ENCODE measurements around the gene TGFBR2.

The TGFBR2 gene

DNA sequence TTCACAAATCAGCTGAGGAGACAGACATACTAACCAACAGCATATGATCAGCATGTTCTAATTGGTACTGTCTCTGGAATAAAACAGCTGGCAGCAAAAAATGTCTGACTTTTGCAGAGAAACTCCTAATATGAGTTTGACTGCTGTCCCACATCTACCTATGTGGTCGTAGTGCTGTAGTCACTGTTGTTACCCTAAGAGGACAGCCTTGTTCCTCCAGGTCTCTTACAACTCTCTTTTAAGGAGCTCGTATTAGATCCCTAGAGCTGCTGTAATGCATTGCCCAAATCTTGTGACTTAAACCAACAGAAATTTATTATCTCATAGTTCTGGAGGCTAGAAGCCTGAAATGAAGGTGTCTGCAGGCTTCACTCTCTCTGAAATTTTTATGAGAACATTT lies 92.1 kb downstream of the TGFBR2 start:
- H3K4me3 ChIP-seq (ENCODE audit: low read length): no peak overlapping the region
- no peaks in the 10 kb centered on the region for H3K27me3 ChIP-seq (ENCODE audit: insufficient read depth, low read length)
- H3K36me3 ChIP-seq (ENCODE audit: insufficient read depth, low read length): no peaks in the 10 kb centered on the region
- peaks cover 2% of the 10 kb centered on the region for H3K9me3 ChIP-seq (ENCODE audit: low read length)
- H3K4me1 ChIP-seq (ENCODE audit: insufficient read depth, low read length): no peaks in the 10 kb centered on the region
- no peak overlapping the region for H2AFZ ChIP-seq (ENCODE audit: low read depth, low read length)

DNA sequence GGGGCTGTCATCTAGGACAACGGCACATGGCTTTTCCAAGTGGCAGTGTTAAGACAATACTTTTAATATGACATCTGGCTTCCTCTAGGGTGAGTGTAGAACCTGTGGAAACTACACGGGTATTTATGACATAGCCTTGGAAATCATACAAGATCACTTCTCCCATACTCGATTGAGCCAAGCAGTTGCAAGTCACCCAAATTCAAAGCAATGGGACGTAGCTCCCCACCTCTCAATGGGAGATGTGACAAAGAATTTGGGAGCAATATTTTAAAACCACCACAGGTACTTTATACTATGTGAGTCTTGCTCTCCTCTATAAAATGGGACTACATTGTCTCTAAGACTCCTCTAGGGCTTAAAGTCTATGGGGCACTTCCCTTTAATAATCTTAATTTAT lies 93.5 kb downstream of the TGFBR2 start:
- H3K36me3 ChIP-seq (ENCODE audit: insufficient read depth, low read length): no peaks in the 10 kb centered on the region
- peaks cover 2% of the 10 kb centered on the region for H3K9me3 ChIP-seq (ENCODE audit: low read length)
- H3K4me1 ChIP-seq (ENCODE audit: insufficient read depth, low read length): no peaks in the 10 kb centered on the region
- H2AFZ ChIP-seq (ENCODE audit: low read depth, low read length): no peak overlapping the region
- no peaks in the 10 kb centered on the region for H3K27me3 ChIP-seq (ENCODE audit: insufficient read depth, low read length)
- no peak overlapping the region for H3K4me3 ChIP-seq (ENCODE audit: low read length)

DNA sequence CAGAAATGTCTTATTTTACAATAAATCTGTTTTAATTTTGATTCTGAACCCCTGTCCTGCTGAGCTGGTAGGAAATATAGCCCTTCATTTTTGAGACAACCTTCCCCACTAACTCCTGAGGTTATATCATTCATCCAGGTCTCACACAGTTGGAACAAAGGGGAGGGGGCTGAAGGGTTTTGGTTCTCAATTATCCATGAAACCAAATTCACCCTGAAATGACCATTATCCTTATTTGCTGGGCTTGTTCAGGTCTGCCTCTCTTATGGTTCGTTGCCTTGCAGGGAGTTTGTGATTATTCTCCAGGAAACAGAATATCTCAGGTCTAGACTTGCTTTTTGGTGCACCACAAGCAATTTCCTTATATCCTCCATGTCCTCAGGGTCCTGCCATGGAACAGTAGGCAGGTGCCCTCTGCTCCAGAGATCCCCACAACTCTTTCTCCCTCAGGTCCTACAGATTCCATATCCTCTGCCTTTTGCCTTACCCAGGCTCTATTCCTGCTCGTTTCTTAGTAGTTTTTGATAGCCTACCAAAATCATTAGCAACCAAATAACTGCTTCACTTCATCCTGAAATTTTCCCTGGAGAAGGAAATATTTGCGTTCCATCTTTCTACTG lies 94.4 kb downstream of the TGFBR2 start:
- no peak overlapping the region for H2AFZ ChIP-seq (ENCODE audit: low read depth, low read length)
- H3K4me3 ChIP-seq (ENCODE audit: low read length): no peak overlapping the region
- no peaks in the 10 kb centered on the region for H3K27me3 ChIP-seq (ENCODE audit: insufficient read depth, low read length)
- no peaks in the 10 kb centered on the region for H3K4me1 ChIP-seq (ENCODE audit: insufficient read depth, low read length)
- H3K36me3 ChIP-seq (ENCODE audit: insufficient read depth, low read length): no peaks in the 10 kb centered on the region
- H3K9me3 ChIP-seq (ENCODE audit: low read length): peaks cover 2% of the 10 kb centered on the region

DNA sequence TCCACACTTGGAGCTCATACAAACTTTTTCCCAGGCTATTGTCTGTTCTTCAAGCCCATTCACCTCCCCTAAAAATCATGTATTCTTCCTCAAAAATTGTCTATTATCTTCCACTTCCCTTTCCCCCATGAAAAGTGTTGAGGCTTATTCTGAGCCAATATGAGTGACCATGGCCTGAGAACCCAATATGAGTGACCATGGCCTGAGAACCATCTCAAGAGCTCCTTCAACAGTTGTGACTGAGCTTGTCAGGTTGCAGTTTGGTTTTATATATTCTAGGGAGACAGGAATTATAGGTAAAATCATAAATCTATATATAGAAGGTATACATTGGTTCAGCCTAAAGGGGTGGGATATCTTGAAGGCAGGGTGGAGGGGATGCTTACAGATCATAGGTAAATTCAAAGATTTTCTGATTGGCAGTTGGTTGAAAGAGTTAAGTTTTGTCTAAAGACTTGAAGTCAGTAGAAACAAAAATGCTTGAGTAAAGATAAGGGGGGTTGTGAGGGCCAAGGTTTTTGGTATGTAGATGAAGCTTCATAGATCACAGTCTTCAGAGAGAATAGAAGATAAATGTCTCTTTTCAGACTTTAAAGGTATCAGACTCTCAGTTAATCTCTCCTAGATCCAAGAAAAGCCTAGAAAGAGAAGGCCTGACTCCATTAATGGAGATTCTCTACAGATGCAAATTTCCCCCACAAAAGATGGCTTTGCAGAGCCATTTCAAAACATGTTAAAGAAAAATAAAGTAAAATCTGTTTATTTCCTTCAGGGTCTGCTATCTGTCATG lies 95.8 kb downstream of the TGFBR2 start:
- Histone ChIP-seq H3K9me3 (ENCODE audit: low read length) (peaks cover 2% of the 10 kb centered on the region), H3K27me3 (ENCODE audit: insufficient read depth, low read length) (no peaks in the 10 kb centered on the region), H3K4me3 (ENCODE audit: low read length) (no peak overlapping the region), H2AFZ (ENCODE audit: low read depth, low read length) (no peak overlapping the region), H3K36me3 (ENCODE audit: insufficient read depth, low read length) (no peaks in the 10 kb centered on the region), H3K4me1 (ENCODE audit: insufficient read depth, low read length) (no peaks in the 10 kb centered on the region)

DNA sequence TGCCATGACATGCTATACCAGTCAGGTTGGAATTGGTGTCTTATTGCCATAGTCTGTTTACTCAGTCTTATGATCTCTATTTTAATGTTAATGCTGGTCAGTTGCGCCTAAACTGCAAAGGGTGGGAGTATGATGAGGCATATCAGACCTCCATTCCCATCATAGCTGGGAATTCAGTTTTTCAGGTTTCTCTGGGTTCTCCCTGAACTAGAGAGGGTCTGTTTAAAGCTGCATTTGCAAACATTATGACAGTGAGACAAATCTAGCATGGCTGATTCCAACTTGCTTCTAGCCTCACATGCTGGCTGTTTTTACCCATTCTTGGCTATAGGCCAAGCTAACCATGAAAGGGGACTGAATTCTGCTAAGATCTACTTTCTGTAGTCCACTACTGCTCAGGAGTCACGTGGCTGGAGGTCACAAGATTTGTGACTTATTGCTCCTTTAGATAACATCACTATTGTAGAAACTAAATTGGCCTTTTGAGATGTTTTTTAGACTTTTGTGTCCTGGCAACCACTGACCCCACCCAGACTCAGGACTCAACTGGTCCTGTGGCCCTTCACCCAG lies 96.5 kb downstream of the TGFBR2 start:
- H3K27me3 ChIP-seq (ENCODE audit: insufficient read depth, low read length): no peaks in the 10 kb centered on the region
- no peaks in the 10 kb centered on the region for H3K4me1 ChIP-seq (ENCODE audit: insufficient read depth, low read length)
- no peaks in the 10 kb centered on the region for H3K36me3 ChIP-seq (ENCODE audit: insufficient read depth, low read length)
- H3K4me3 ChIP-seq (ENCODE audit: low read length): no peak overlapping the region
- H2AFZ ChIP-seq (ENCODE audit: low read depth, low read length): no peak overlapping the region
- H3K9me3 ChIP-seq (ENCODE audit: low read length): peaks cover 2% of the 10 kb centered on the region

DNA sequence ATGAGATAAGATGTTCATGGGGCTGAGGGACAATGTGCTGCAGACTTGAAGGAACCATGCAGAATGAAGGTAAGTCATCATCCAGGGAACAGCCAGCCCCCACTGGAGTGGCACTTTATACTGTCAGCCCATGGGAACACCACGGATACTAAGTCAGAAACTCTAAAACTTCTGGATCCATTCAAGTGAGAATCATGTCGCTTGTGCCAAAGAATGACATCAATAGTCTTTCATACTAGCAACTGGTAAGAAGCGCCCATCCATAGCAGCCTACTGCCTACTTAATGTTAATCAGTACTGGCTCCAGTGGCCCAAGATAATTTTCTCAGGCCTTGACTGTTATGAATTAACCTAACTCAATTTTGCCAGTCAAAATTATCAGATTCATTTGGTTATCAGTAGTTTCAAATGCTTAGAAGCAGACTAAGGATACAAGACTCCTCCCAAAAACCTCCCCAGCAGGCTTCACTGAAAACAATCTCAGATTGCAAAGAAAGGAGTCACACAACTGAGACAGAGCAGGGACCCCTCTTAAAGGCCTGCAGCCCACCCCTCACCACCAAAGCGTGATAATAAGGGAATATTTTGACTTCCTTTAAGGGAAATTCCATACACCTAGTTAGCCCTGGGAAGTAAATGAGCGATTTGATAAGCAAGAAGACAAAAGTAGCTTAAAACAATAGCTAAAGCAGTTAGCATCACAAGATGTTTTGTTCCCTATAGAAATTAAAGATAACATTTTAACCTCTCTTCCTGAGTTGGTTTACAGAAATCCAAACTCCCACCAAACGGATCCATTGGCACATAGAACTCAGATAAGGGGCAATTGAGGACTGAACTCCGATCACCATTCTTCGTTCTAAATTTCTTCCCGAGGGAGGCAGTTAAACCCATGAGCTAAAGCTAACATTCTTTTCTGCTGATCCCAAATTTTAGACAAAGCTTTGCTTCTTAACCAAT lies 98.8 kb downstream of the TGFBR2 start:
- no peaks in the 10 kb centered on the region for H3K4me1 ChIP-seq (ENCODE audit: insufficient read depth, low read length)
- H3K4me3 ChIP-seq (ENCODE audit: low read length): no peak overlapping the region
- H2AFZ ChIP-seq (ENCODE audit: low read depth, low read length): no peak overlapping the region
- peaks cover 2% of the 10 kb centered on the region for H3K9me3 ChIP-seq (ENCODE audit: low read length)
- H3K27me3 ChIP-seq (ENCODE audit: insufficient read depth, low read length): no peaks in the 10 kb centered on the region
- no peaks in the 10 kb centered on the region for H3K36me3 ChIP-seq (ENCODE audit: insufficient read depth, low read length)

DNA sequence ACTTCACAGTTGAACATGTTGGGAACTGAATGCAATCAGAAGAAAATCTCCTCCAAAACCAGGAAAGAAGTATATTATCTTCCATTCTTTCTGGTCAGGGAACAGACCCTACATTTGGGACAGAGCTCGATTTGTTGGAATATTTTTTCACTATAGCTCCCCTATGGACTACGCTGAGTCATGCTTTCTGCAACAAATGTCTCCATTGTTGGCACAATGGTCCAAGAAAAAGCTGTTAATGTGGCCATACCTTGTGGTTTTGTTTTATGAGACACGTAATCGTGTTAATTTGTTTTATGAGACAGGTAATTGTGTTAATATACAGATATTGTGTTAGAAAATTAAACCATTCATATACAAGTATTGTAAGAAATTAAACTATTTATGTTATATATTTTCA lies 101.4 kb downstream of the TGFBR2 start:
- Histone ChIP-seq H3K9me3 (ENCODE audit: low read length) (peaks cover 2% of the 10 kb centered on the region), H3K4me1 (ENCODE audit: insufficient read depth, low read length) (no peaks in the 10 kb centered on the region), H3K4me3 (ENCODE audit: low read length) (no peak overlapping the region), H3K27me3 (ENCODE audit: insufficient read depth, low read length) (no peaks in the 10 kb centered on the region), H2AFZ (ENCODE audit: low read depth, low read length) (no peak overlapping the region), H3K36me3 (ENCODE audit: insufficient read depth, low read length) (no peaks in the 10 kb centered on the region)

DNA sequence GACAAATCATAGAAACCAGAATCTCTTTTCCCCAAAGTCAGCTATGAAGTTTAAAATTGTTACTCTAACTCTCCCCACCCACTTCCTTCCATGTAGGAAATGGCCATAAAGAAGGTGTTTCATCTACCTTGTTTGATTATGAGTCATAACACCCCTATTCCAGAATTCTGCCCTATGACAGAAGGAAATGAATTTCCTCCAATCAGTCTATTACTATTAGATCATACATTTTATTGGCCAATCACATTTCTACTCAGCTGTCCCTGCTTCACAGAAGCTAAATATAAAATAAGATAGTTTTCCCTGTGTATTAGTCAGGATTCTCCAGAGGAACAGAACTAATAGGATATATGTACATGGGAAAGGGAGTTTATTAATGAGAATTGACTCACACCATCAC lies 102.1 kb downstream of the TGFBR2 start:
- Histone ChIP-seq H3K4me1 (ENCODE audit: insufficient read depth, low read length) (no peaks in the 10 kb centered on the region), H3K9me3 (ENCODE audit: low read length) (no peaks in the 10 kb centered on the region), H2AFZ (ENCODE audit: low read depth, low read length) (no peak overlapping the region), H3K4me3 (ENCODE audit: low read length) (no peak overlapping the region), H3K27me3 (ENCODE audit: insufficient read depth, low read length) (no peaks in the 10 kb centered on the region), H3K36me3 (ENCODE audit: insufficient read depth, low read length) (no peaks in the 10 kb centered on the region)

DNA sequence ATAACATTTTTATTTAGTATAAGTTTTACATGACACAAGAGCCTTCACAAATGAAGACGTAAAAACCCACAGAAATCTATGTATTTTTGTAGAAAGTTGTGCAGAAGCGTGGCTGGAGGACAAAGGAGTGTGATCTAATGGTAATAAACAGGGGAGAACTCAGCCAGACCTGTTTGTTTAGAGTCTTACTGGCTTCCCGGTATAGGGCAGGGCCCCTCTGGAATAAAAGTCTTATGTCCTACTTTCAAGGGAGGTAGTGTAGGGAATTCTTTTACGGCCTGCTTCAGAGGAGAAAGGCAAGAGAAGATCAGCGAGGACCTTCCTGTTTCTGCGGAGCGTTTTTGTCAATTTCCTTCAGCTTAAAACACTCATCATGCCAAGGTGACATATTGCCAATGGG lies 103.6 kb downstream of the TGFBR2 start:
- no peak overlapping the region for H2AFZ ChIP-seq (ENCODE audit: low read depth, low read length)
- no peaks in the 10 kb centered on the region for H3K36me3 ChIP-seq (ENCODE audit: insufficient read depth, low read length)
- H3K9me3 ChIP-seq (ENCODE audit: low read length): no peaks in the 10 kb centered on the region
- no peaks in the 10 kb centered on the region for H3K27me3 ChIP-seq (ENCODE audit: insufficient read depth, low read length)
- no peaks in the 10 kb centered on the region for H3K4me1 ChIP-seq (ENCODE audit: insufficient read depth, low read length)
- H3K4me3 ChIP-seq (ENCODE audit: low read length): no peak overlapping the region

DNA sequence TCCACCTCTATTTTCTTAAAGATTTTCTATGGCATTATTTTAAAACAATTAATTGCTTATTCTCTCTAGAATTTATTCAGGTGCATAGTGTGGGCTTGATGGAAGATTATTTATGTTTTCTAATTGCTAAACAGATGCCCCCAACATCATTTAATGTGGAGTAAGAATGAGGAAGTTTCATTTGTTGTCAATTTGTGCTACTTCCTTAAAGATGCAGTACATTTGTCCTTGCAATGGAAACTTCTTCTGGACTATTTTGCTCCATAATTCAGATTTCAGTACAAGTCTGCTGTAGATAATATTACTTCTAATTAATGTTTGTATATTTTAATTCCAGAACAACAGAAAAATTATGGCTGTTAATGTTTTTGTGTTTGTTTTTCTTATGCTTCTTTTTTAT lies 104.8 kb downstream of the TGFBR2 start:
- H3K4me1 ChIP-seq (ENCODE audit: insufficient read depth, low read length): no peaks in the 10 kb centered on the region
- no peak overlapping the region for H3K4me3 ChIP-seq (ENCODE audit: low read length)
- no peak overlapping the region for H2AFZ ChIP-seq (ENCODE audit: low read depth, low read length)
- H3K9me3 ChIP-seq (ENCODE audit: low read length): no peaks in the 10 kb centered on the region
- no peaks in the 10 kb centered on the region for H3K36me3 ChIP-seq (ENCODE audit: insufficient read depth, low read length)
- H3K27me3 ChIP-seq (ENCODE audit: insufficient read depth, low read length): no peaks in the 10 kb centered on the region

DNA sequence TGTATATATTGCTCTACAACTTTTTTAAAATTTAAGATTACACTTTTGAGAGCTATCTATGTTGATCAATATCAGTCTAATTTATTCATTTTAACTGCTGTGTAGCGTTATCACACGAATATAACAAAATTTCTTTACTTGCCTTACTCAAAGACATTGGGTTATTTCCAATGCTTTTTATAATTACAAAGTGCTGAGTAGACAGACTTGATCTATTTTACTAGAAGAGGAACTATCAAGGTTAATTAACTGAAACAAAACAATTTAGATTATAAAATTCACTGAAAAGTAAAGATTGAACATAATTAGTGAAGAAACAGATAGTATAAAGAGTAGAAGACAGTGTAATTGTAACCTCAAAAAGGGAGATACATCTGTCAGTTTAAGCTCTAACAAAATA lies 105.5 kb downstream of the TGFBR2 start:
- Histone ChIP-seq H3K9me3 (ENCODE audit: low read length) (no peaks in the 10 kb centered on the region), H3K27me3 (ENCODE audit: insufficient read depth, low read length) (no peaks in the 10 kb centered on the region)

DNA sequence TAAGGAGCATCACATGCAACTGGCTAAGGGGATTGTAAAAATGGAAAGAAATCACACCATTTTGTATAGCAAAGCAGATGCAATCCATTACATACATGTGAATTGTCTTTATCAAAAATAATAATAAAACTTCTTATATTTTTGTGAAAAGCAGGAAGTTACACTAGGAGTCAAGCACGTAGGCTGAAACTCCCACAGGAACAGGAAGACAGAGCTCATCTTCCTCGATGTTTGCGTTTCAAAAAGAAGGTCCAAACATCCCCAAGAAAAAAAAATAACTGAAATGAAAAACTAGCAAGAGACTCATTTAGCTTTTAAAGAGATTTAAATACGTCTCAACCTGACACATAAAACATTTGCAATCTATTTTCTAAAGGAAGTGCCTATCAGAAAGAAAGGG lies 106.6 kb downstream of the TGFBR2 start:
- Histone ChIP-seq H3K36me3 (ENCODE audit: insufficient read depth, low read length) (no peaks in the 10 kb centered on the region), H3K4me3 (ENCODE audit: low read length) (no peak overlapping the region), H2AFZ (ENCODE audit: low read depth, low read length) (no peak overlapping the region), H3K4me1 (ENCODE audit: insufficient read depth, low read length) (no peaks in the 10 kb centered on the region), H3K9me3 (ENCODE audit: low read length) (no peaks in the 10 kb centered on the region), H3K27me3 (ENCODE audit: insufficient read depth, low read length) (no peaks in the 10 kb centered on the region)

More for the DNA sequence above, 105.5 kb downstream of the TGFBR2 start:
- Histone ChIP-seq H3K4me1 (ENCODE audit: insufficient read depth, low read length) (no peaks in the 10 kb centered on the region), H3K4me3 (ENCODE audit: low read length) (no peak overlapping the region), H3K36me3 (ENCODE audit: insufficient read depth, low read length) (no peaks in the 10 kb centered on the region), H2AFZ (ENCODE audit: low read depth, low read length) (no peak overlapping the region)
